ENCODE measurements around the gene FBF1. TPM values are rescaled to one million over a fixed set of nuclear protein-coding genes. Genes with fewer than 3 reads are reported as not detected.

FBF1 gene
- total and polyA plus RNA-seq, 2 donors (not counting 3 experiments of a cell fraction or from before 2014, with no cell fraction given): 4.9 to 9.4 TPM

- Histone ChIP-seq H3K9me3 (replicated peaks; ENCODE audit: control insufficient read depth, insufficient read depth, low read length) (no peaks in the 10 kb centered on the region), H3K27ac (ENCODE audit: insufficient read depth, low read depth, low read length) (no peak overlapping the region), H3K4me3 (replicated peaks in 1 of 3; ENCODE audit: insufficient read depth in 1 of 3, low read depth in 1 of 3, low read length in 3 of 3) (no peak overlapping the region), H3K4me1 (ENCODE audit: control insufficient read depth, extremely low read depth, insufficient read depth, low read length) (no peaks in the 10 kb centered on the region), H3K4me2 (ENCODE audit: insufficient read depth, low read length) (no peak overlapping the region), H3K27me3 (ENCODE audit: control insufficient read depth in 2 of 2, insufficient read depth in 2 of 2, low read length in 2 of 2) (no peaks in the 10 kb centered on the region), H3K79me2 (ENCODE audit: control insufficient read depth, insufficient read depth, low read length) (no peaks in the 10 kb centered on the region), H2AFZ (ENCODE audit: low read depth, low read length) (no peak overlapping the region), H3K9ac (replicated peaks; ENCODE audit: extremely low read depth, insufficient read depth, low read length) (no peak overlapping the region), H3K36me3 (ENCODE audit: control insufficient read depth in 2 of 2, extremely low read depth in 1 of 2, insufficient read depth in 2 of 2, low read length in 2 of 2) (no peaks in the 10 kb centered on the region), H4K20me1 (replicated peaks; ENCODE audit: control insufficient read depth, extremely low read depth, insufficient read depth, low read length) (no peaks in the 10 kb centered on the region), H3K9me1 (replicated peaks; ENCODE audit: control insufficient read depth, extremely low read depth, insufficient read depth, low read length) (no peaks in the 10 kb centered on the region)
- POLR2A ChIA-PET: no interaction called here
- DNase-seq (ENCODE audit: low read depth, low spot score) (no peak), FAIRE-seq (no peak)
- no TSS peak for BruUV-seq (replicated peaks)
- dilution Hi-C loops (cut with MboI; ENCODE audit: extremely low pct_ligation_motif_present, low sequenced_read_pairs) (no loop called here), intact Hi-C loops (cut with micrococcal nuclease) (no loop called here)
- TF ChIP-seq MAX (IDR thresholded peaks at IDR 0.05; ENCODE audit: insufficient read depth, insufficient read length): no peak
- no peak for TF ChIP-seq EZH2 (IDR thresholded peaks at IDR 0.05; ENCODE audit: borderline replicate concordance, low read depth, low read length, severe bottlenecking)
- no peak for TF ChIP-seq JUN (IDR thresholded peaks at IDR 0.05; ENCODE audit: borderline replicate concordance, insufficient read depth, insufficient read length, low read depth)
- TF ChIP-seq POLR2AphosphoS5 (IDR thresholded peaks at IDR 0.05; ENCODE audit: insufficient read depth, low read depth, low read length): no peak
- TF ChIP-seq MYC (IDR thresholded peaks at IDR 0.05; ENCODE audit: low read depth, low read length): no peak
- no peak for TF ChIP-seq GATA2 (IDR thresholded peaks at IDR 0.05; ENCODE audit: insufficient read depth, insufficient read length, low read depth, low read length)
- TF ChIP-seq POLR2A (IDR thresholded peaks at IDR 0.05; ENCODE audit: low read depth, low read length): no peak
- no peak for TF ChIP-seq CTCF (IDR thresholded peaks at IDR 0.05; ENCODE audit: extremely low read depth in 1 of 2, insufficient read depth in 1 of 2, low read depth in 1 of 2, low read length in 2 of 2)
- TF ChIP-seq FOS (IDR thresholded peaks at IDR 0.05; ENCODE audit: borderline replicate concordance, insufficient read depth, low read length): no peak
- CTCF ChIA-PET: interaction anchor here (1.2 to 1.8 kb wide), 3 partner anchors 10 to 75 kb away, joined by 3 to 8 read pairs (median 6); partner anchors contain the start of genes CDK3 and MRPL38
These were observed 14.9 kb downstream of the FBF1 start for GRCh38 chr17:75925912-75926311.

Measured in endothelial cell of umbilical vein (primary cell).